HG02885 (cell line): Measurements from ENCODE around the gene MPC2.
"Not testable (repeated sequence)": the region's sequence is repeated elsewhere in the genome, so short reads cannot be mapped to it uniquely, and the experiment has no call there.

Experiments used
- ATAC-seq: cut with Tn5 transposase; IDR thresholded peaks from one replicate; pipeline ENCODE4 v1.9.1; 2021; ENCODE audit warnings: mild to moderate bottlenecking; ENCODE audit not compliant: unreplicated experiment, poor library complexity

Gene MPC2

GRCh38 chr1:167866739-167867414 is 70.0 kb downstream of the MPC2 start:
- not testable (repeated sequence) for ATAC-seq
